ENCODE measurements around the gene SLC44A3. TPM values are rescaled to one million over a fixed set of nuclear protein-coding genes. Genes with fewer than 3 reads are reported as not detected.

SLC44A3 gene
- polyA plus RNA-seq, 1 donor from 2014 or later: not detected

DNA sequence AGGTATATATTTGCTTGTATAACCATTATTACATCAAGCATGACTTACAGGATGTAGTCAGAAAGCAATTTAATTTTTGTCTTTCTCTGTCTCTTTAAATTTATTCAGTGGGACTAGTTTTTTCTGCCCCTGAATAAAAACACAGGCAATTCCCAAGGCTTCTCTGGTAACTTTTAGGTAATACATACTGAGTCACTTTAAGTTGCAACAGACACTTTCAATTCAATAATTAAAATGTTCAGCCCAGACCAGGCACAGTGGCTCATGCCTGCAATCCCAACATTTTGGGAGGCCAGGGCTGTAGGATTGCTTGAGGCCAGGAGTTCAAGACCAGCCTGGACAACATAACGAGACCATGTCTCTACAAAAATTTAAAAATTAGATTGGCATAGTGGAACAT is 12.3 kb downstream of the SLC44A3 start:
- Histone ChIP-seq H3K9me3 (ENCODE audit: low read length) (no peaks in the 10 kb centered on the region), H3K27me3 (ENCODE audit: insufficient read depth, low read depth, low read length) (no peaks in the 10 kb centered on the region), H4K20me1 (ENCODE audit: insufficient read depth) (no peaks in the 10 kb centered on the region)

GRCh38 chr1:94832931-94833585 is 12.9 kb downstream of the SLC44A3 start:
- Histone ChIP-seq H3K4me3 (ENCODE audit: low read length) (no peak overlapping the region), H3K36me3 (ENCODE audit: insufficient read depth, low read length) (no peaks in the 10 kb centered on the region), H3K4me2 (ENCODE audit: low read length) (no peak overlapping the region), H3K79me2 (replicated peaks; ENCODE audit: insufficient read depth, low read length) (no peaks in the 10 kb centered on the region), H3K9me3 (ENCODE audit: low read length) (no peaks in the 10 kb centered on the region), H4K20me1 (ENCODE audit: insufficient read depth) (no peaks in the 10 kb centered on the region), H3K27ac (ENCODE audit: low read length) (no peak overlapping the region), H3K27me3 (ENCODE audit: insufficient read depth, low read depth, low read length) (no peaks in the 10 kb centered on the region), H2AFZ (ENCODE audit: low read depth, low read length) (no peak overlapping the region), H3F3A (ENCODE audit: insufficient read depth, low read length, poor library complexity, severe bottlenecking) (no peaks in the 10 kb centered on the region), H3K9ac (ENCODE audit: low read length) (no peak overlapping the region), H3K9me2 (ENCODE audit: insufficient read depth, low read length) (no peaks in the 10 kb centered on the region)
- TF ChIP-seq EP300 (conservative IDR thresholded peaks at IDR 0.05; ENCODE audit: poor library complexity, severe bottlenecking) (no peak), MXI1 (conservative IDR thresholded peaks at IDR 0.05; ENCODE audit: poor library complexity, severe bottlenecking) (no peak), CTCF (IDR thresholded peaks at IDR 0.05; ENCODE audit: poor library complexity, severe bottlenecking) (no peak), RAD21 (conservative IDR thresholded peaks at IDR 0.05) (no peak), POLR2AphosphoS5 (IDR thresholded peaks at IDR 0.05) (no peak), REST (IDR thresholded peaks at IDR 0.05; ENCODE audit: borderline replicate concordance) (no peak)

More for the DNA sequence above, 12.3 kb downstream of the SLC44A3 start:
- no peak overlapping the region for H3K9ac ChIP-seq (ENCODE audit: low read length)
- no peak overlapping the region for H3K4me3 ChIP-seq (ENCODE audit: low read length)
- no peak overlapping the region for H2AFZ ChIP-seq (ENCODE audit: low read depth, low read length)
- H3K36me3 ChIP-seq (ENCODE audit: insufficient read depth, low read length): no peaks in the 10 kb centered on the region
- H3F3A ChIP-seq (ENCODE audit: insufficient read depth, low read length, poor library complexity, severe bottlenecking): no peaks in the 10 kb centered on the region
- no peaks in the 10 kb centered on the region for H3K9me2 ChIP-seq (ENCODE audit: insufficient read depth, low read length)
- H3K27ac ChIP-seq (ENCODE audit: low read length): no peak overlapping the region
- no peak overlapping the region for H3K4me2 ChIP-seq (ENCODE audit: low read length)
- TF ChIP-seq TAF1 (IDR thresholded peaks at IDR 0.05; ENCODE audit: low read depth): no peak
- no peak for TF ChIP-seq MXI1 (conservative IDR thresholded peaks at IDR 0.05; ENCODE audit: poor library complexity, severe bottlenecking)
- no peak for TF ChIP-seq EP300 (conservative IDR thresholded peaks at IDR 0.05; ENCODE audit: poor library complexity, severe bottlenecking)
- no peak for TF ChIP-seq EZH2 (IDR thresholded peaks at IDR 0.05; ENCODE audit: borderline replicate concordance, insufficient read depth, low read length, poor library complexity, severe bottlenecking)
- TF ChIP-seq REST (IDR thresholded peaks at IDR 0.05; ENCODE audit: borderline replicate concordance): no peak
- TF ChIP-seq CTCF (IDR thresholded peaks at IDR 0.05; ENCODE audit: poor library complexity, severe bottlenecking): no peak
- TF ChIP-seq POLR2AphosphoS5 (IDR thresholded peaks at IDR 0.05): no peak
- H3K79me2 ChIP-seq (replicated peaks; ENCODE audit: insufficient read depth, low read length): no peaks in the 10 kb centered on the region
